ENCODE results near the gene FBLN2. TPM values are rescaled to one million over a fixed set of nuclear protein-coding genes. Genes with fewer than 3 reads are reported as not detected.

Gene FBLN2
- total RNA-seq, 1 experiment from 2014 or later = 1.8 TPM

GRCh38 chr3:13540297-13540995 lies 8.5 kb upstream of the FBLN2 start:
- DNase-seq (ENCODE audit: low read depth, low spot score) = no peak
- in situ Hi-C loops (cut with HindIII; ENCODE audit: low pct_unique_long_range_greater_than_20kb, low sequenced_read_pairs) = no loop called here

DNA sequence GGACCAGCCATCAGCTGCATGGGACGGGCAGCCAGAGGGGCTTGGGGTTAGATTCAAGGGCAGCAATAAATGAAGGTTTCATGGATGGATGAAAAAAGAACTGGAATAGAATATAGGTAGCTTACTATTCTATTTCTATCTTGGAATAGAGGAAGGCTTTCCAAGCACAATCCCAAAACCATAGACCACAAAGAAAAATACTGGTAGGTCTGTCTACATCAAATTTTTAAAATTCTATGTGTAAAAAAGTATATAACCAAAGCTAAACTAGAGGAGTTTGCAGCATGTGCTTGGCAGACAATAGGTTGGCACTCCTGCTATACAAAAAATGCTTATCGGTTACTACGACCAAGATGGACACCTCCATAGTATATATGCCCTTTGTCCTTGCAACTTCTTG lies 7.2 kb upstream of the FBLN2 start:
- no peak for DNase-seq (ENCODE audit: low read depth, low spot score)
- in situ Hi-C loops (cut with HindIII; ENCODE audit: low pct_unique_long_range_greater_than_20kb, low sequenced_read_pairs) = no loop called here

DNA sequence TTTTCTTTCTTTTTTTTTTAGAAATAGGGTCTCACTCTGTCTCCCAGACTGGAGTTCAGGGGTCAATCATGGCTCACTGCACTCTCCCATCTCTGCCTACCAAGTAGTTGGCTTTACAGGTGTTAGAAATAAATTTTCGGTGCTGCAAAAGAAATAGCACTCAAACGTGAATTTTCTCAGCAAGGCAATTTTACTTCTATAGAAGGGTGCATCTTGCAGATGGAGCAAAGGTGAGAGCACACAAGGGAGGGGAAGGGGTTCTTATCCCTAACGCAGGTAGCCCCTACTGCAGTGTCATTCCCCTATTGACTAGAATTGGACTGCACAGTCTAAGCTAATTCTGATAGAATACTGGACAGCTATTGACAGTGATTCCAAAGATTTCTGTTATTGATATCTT lies 6.8 kb upstream of the FBLN2 start:
- DNase-seq (ENCODE audit: low read depth, low spot score) = no peak
- in situ Hi-C loops (cut with HindIII; ENCODE audit: low pct_unique_long_range_greater_than_20kb, low sequenced_read_pairs) = no loop called here

- in situ Hi-C loops (cut with HindIII; ENCODE audit: low pct_unique_long_range_greater_than_20kb, low sequenced_read_pairs) = no loop called here
- no peak for DNase-seq (ENCODE audit: low read depth, low spot score)
Observed at GRCh38 chr3:13543253-13543652, 5.7 kb upstream of the FBLN2 start.

GRCh38 chr3:13544293-13544831 lies 4.6 kb upstream of the FBLN2 start:
- in situ Hi-C loops (cut with HindIII; ENCODE audit: low pct_unique_long_range_greater_than_20kb, low sequenced_read_pairs) = no loop called here
- DNase-seq (ENCODE audit: low read depth, low spot score) = no peak

DNA sequence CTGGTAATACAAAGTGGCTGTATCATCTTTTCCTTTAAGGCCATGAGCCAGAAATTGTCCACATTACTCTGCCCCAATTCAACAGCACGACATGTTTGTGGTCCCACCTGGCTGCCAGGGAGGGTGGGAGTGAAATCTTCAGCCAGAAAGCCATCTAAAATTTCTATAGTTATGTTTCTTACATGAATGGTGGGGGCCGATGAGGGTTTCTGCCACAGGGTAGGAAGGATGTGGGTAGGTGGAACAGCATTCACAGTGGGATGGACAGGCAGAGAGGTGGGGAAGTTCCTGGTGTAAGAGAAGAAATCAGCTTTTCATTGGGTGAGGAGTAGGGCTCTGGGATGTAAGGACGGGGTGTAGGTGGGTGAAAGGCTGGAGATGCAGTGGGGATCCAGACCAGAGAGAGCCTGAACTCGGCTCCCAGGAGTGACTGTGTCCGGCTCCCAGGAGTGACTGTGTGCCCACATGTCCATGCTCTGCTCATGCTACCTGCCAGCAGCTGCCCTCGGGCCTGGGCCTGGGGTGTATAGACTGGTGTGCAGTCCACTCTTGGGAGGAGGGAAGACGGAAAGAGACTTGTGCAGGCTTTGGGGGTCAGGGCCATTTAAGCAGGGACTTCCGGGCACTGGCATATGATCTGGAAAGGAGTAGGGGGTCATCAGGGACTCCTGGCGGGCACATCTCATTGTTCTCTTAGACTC lies 3.8 kb upstream of the FBLN2 start:
- no peak for DNase-seq (ENCODE audit: low read depth, low spot score)
- in situ Hi-C loops (cut with HindIII; ENCODE audit: low pct_unique_long_range_greater_than_20kb, low sequenced_read_pairs) = no loop called here

DNA sequence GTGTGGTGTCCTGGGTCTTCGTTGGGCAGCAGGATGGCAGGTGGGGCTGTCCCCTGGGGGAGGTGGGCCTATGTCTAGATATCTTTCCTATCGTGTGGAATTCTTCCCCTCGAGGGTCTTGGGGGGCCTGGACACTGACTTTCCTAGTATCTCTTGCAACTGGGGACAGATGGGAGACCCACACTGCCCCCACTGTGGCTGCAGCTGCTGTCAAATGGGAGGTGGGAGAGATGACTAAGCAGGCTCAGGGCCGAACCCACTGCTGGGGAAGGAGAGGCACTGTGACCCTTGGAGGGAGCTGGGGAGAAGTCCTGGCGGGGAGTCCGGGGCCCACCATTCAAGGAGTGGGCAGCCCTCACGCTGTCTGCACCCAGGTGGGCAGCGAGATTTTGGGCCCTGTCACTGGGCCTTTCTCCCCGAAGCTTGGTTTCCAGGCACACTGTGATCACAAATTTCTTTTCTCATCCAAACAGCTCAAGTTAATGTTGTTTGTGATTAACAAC lies 2.9 kb upstream of the FBLN2 start:
- DNase-seq (ENCODE audit: low read depth, low spot score) = no peak
- in situ Hi-C loops (cut with HindIII; ENCODE audit: low pct_unique_long_range_greater_than_20kb, low sequenced_read_pairs) = no loop called here

DNA sequence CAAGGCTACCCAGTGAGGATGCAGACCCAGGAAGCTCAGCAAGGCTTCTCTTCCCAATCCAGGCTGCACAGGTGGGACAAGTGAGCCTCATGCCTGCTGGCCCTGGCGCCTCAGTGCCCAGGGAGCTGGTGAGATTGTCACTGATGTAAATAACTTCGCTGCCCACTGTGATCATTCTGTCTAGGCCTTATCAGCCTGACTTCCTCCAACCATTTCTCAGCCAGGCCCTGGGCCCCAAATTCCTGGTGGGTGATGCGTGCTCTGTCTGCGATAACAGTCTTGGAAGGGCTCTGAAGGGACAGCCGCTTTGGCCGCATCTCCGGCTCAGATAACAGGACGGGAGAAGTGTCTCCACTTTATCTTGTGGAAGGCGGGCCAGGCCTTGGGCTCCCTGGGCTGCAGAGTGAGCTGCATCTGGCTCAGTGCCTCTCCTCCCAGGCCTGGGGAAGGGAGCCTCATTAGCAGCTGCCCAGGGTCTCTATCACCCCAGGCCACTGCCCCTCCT lies 2.2 kb upstream of the FBLN2 start:
- no peak for DNase-seq (ENCODE audit: low read depth, low spot score)
- in situ Hi-C loops (cut with HindIII; ENCODE audit: low pct_unique_long_range_greater_than_20kb, low sequenced_read_pairs) = no loop called here

DNA sequence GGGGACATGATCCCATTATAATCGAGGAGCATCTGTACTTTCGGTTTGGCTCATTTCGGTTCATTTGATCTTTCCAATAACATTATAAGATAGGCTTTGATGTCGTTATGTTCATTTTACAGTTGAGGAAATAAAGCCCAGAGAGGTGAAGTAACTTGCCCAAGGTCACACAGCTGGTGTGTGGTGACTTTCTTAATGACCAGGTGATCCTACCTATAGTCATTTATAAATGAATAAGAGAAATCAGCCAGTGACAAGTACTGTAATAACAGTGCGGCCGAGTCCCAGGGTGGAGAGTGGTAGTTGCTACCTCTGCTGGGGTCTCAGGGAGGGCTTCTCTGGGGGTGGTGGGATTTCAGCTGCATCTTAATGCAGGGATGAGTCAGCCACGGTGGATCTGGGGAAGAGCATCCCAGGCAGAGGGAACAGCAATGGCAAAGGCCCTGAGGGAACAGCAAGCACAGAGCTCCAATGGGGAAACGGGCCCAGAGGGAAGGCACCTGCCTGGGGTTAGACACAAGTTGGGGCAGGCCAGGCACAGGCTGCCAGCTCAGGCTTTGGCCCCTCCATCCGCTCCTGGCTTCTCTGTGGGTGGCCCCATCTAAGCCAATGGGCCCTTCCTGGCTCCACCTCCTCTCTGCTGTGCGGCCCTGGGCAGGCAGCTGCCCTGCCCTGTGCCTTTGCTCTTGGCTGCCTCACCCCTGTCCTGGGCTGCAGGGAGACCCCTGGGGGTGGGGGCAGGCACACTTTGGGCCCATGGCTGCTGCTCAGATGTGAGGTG lies 1.1 kb upstream of the FBLN2 start:
- DNase-seq (ENCODE audit: low read depth, low spot score) = no peak
- in situ Hi-C loops (cut with HindIII; ENCODE audit: low pct_unique_long_range_greater_than_20kb, low sequenced_read_pairs) = no loop called here

DNA sequence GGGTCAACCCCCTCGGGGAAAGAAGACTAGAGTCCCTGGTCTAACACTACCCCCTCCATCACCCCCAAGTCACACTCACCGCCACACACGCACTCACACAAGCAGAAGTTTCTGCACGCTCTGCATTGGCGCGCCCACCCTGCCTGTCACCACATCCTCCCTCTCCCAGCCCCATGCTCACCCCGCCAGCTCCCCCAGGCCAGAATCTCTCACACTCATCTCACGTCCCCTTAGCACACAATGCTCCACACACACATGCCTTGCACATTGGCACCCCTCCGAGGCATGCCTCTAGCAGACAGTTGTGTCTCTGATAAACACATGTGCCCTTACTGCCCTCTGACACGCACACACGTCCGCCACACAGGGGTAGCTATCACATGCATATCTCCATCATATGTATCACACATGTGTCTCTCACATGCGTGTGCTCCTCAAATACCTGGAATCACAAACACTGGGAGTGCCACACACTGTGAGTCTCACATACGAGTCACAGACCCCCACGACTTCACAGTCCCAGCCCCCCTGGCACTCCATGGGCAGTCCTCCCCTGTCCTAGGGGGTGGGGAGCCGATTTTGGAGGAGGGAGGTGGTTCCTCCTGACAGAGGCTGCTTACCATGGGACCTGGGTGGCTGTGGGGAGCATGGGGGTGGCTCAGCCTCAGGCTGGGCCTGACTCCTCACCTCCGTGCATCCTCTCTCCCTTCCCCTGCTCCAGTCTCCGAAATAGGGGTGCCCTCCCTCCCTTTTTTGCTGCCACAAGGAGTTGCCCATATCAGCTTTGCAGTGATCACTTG lies 898 bp downstream of the FBLN2 start:
- DNase-seq (ENCODE audit: low read depth, low spot score) = no peak
- in situ Hi-C loops (cut with HindIII; ENCODE audit: low pct_unique_long_range_greater_than_20kb, low sequenced_read_pairs) = no loop called here

- no peak for DNase-seq (ENCODE audit: low read depth, low spot score)
- in situ Hi-C loops (cut with HindIII; ENCODE audit: low pct_unique_long_range_greater_than_20kb, low sequenced_read_pairs) = no loop called here
Observed at GRCh38 chr3:13550423-13550690, 1.4 kb downstream of the FBLN2 start.

DNA sequence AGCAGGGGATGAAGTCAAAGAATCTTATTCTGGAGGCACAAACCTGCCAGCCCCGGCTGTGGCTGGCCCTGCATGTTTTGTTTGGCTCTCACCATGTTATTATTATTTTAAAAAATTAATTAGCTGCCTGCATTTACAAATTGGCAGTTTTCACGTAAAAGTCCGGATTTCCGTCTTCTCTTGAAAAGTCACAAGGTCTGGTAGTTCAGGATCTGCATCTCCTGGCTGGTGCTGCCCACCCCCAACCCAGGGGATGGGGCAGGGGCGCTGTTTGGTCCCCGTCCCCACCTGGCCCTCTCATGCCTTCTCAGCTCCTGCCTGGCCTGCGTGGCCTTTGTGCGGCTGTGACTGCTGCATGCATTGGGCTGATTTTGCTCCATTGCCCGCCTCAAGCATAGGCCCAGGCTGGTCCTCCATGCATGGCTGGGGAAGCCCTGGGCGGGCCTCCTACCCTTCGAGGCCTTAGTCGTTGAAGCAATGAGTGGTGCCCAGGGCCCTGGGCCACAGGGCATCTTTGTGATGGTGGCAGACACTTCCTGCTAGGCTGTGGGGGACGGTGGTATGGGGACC lies 2.0 kb downstream of the FBLN2 start:
- in situ Hi-C loops (cut with HindIII; ENCODE audit: low pct_unique_long_range_greater_than_20kb, low sequenced_read_pairs) = no loop called here
- no peak for DNase-seq (ENCODE audit: low read depth, low spot score)

- no peak for DNase-seq (ENCODE audit: low read depth, low spot score)
- in situ Hi-C loops (cut with HindIII; ENCODE audit: low pct_unique_long_range_greater_than_20kb, low sequenced_read_pairs) = no loop called here
Observed at GRCh38 chr3:13552857-13553652, 4.1 kb downstream of the FBLN2 start.

GRCh38 chr3:13553686-13554085 lies 4.8 kb downstream of the FBLN2 start:
- in situ Hi-C loops (cut with HindIII; ENCODE audit: low pct_unique_long_range_greater_than_20kb, low sequenced_read_pairs) = no loop called here
- DNase-seq (ENCODE audit: low read depth, low spot score) = no peak

DNA sequence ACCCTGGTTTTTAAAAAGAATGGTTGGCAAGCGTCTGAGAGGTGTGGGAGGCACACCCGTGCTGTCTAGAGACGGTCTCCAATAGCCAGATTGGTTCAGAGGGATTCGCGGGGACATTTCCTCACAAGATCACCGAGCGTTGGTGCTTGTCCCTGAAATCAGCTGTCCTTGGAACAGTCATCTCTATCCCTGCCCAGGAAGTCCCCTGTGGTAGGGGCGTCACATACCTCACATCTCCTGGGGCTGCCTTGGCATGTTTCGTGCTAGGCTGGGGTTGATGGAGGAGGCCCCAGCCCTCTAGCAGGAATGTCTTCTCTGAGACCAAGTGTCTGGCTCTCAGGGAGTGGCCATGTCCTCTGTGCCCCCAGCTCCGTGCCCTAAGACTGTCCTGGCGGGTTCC lies 6.8 kb downstream of the FBLN2 start:
- no peak for DNase-seq (ENCODE audit: low read depth, low spot score)
- in situ Hi-C loops (cut with HindIII; ENCODE audit: low pct_unique_long_range_greater_than_20kb, low sequenced_read_pairs) = no loop called here

GRCh38 chr3:13556207-13556606 lies 7.3 kb downstream of the FBLN2 start:
- in situ Hi-C loops (cut with HindIII; ENCODE audit: low pct_unique_long_range_greater_than_20kb, low sequenced_read_pairs) = no loop called here
- DNase-seq (ENCODE audit: low read depth, low spot score) = no peak

DNA sequence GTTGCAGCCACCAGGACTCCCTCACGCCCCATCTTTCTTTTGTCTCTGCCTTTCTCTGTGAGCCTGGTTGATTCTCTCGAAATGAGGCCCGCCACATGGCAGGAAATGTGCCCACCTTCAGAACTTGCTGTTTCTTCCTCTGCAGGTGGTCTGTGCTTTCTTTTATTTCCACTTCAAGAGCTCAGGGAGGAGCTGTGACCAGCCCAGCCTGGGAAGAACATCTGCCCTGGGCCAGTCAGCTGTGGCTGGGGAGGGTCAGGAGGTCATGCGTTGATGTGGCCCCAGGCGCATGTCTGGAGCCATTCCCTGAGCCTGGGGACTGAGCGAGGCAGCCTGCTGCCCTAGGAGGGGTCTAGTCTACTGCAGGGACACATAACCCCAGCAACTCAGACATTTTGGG lies 8.0 kb downstream of the FBLN2 start:
- in situ Hi-C loops (cut with HindIII; ENCODE audit: low pct_unique_long_range_greater_than_20kb, low sequenced_read_pairs) = no loop called here
- DNase-seq (ENCODE audit: low read depth, low spot score) = no peak
